HG02981 (cell line): ENCODE data around the gene RPTN.

Source experiments
- ATAC-seq: cut with Tn5 transposase; IDR thresholded peaks from one replicate; pipeline ENCODE4 v1.9.1; 2021; ENCODE audit warnings: mild to moderate bottlenecking, moderate library complexity; ENCODE audit not compliant: unreplicated experiment

The RPTN gene

DNA sequence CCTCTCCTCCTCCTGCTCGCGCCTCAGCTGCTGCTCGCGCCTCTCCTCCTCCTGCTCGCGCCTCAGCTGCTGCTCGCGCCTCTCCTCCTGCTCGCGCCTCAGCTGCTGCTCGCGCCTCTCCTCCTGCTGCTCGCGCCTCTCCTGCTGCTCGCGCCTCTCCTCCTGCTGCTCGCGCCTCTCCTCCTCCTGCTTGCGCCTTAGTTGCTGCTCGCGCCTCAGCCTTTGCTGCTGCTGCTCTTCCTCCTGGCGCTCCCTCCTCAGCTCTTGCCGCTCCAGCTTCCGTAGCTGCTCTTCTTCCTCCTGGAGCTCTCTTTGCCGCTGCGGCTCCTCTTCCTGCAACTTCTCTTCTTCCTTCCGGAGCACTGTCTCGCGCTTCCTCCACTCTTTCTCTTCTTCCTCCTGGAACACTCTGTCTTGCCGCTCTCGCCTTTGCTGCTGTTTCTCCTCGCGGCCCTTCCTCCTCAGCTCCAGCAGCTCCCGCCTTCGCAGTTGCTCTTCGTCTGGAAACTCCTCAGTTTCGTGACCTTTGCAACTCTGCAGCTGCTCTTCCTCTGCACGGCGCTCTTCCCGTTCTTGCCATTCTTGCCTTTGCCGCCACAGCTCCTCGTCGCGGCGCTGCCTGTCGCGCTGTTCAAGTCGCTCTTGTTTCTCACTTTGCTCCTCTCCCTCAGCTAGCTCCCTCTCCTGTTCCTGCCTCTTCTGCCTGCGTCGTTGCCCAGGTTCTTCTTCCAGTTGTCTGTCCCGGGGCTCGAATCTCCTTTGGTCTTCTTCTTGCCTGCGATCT is 46.7 kb downstream of the RPTN start:
- ATAC-seq, result no peak

DNA sequence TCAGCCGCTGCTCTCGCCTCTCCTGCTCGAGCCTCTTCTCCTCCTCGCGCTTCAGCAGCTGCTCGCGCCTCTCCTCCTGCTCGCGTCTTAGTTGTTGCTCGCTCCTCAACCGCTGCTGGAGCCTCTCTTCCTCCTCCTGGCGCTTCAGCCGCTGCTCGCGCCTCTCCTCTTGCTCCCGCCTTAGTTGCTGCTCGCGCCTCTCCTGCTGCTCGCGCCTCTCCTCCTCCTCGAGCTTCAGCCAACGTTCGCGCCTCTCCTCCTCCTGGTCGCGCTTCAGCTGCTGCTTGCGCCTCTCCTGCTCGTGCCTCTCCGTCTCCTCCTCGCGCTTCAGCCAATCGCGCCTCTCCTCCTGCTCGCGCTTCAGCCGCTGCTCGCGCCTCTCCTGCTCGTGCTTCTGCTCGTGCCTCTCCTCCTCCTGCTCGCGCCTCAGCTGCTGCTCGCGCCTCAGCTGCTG is 47.5 kb downstream of the RPTN start:
- ATAC-seq, result no peak

DNA sequence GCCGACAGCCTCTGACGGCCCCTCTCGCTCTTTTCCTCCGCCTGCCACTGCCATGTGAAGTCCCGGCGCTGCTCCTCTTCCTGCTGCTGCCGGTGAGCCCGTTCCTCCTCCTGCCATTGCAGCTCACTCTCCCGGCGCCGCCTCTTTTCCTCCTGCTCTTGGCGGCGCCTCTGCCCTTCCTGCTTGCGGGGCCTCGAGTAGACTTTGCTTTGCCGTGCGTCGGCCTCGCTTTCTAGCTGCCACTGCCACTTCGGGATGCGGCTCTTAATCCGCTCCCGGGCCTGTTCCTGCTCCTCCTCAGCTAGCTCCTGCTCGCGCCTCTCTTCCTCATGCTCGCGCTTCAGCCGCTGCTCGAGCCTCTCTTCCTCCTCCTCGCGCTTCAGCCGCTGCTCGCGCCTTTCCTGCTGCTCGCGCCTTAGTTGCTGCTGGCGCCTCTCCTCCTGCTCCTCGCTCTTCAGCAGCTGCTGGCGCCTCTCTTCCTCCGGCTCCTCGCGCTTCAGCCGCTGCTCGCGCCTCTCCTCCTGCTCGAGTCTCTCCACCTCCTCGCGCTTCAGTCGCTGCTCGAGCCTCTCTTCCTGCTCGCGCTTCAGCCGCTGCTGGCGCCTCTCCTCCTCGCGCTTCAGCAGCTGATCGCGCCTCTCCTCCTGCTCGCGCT is 48.0 kb downstream of the RPTN start:
- no peak for ATAC-seq

DNA sequence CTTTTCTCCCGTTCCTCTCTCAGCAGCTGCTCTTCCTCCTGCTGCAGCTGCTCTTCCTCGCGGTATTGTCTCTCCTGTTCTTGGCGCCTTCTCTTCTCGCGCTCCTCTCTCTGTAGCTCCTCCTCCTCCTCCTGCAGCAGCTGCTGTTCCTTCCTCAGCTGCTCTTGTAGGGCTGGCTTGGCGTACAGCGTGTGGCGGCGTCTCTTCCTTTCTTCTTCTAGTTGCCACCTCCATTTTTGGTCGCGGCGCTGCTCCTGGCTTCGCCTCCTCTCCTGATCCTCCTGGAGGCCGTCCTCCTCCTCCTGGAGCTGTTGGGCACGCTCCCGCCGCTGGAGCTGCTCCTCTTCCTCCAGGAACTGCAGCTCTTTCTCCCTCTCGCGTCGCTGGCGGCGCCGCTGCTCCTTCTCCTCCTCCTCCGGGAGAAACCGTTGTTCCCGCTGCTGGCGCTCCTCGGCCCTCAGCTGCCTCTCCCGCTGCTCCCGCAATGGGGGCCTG is 48.6 kb downstream of the RPTN start:
- no peak for ATAC-seq

DNA sequence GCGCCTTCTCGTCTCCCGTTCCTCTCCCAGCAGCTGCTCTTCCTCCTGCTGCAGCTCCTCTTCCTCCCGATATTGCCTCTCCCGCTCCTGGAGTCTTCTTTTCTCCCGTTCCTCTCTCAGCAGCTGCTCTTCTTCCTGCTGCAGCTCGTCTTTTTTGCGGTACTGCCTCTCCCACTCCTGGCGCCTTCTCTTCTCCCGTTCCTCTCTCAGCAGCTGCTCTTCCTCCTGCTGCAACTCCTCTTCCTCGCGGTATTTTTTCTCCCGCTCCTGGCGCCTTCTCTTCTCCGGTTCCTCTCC is 49.1 kb downstream of the RPTN start:
- no peak for ATAC-seq

DNA sequence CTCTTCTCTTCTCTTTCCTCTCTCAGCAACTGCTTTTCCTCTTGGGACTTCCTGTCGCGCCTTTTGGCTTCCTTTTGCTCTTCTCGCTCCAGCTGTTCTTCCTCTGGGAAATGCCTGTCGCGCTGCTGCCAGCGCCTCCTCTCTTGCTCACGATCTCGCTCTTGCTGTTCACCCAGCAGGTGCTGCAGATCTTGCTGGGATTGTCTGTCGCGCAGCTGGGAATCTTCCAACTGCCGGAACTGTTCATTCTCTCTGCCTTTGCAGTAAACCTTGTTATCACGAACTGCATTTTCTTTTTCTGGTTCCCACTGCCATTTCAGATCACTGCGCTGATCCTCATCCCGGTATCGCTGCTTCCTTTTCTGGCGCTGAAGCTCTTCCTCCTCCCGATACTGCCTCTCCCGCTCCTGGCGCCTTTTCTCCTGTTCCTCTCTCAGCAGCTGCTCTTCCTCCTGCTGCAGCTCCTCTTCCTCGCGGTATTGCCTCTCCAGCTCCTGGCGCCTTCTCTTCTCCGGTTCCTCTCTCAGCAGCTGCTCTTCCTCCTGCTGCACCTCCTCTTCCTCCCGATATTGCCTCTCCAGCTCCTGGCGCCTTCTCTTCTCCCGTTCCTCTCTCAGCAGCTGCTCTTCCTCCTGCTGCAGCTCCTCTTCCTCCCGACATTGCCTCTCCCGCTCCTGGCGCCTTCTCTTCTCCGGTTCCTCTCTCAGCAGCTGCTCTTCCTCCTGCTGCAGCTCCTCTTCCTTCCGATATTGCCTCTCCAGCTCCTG is 49.6 kb downstream of the RPTN start:
- ATAC-seq, result no peak

DNA sequence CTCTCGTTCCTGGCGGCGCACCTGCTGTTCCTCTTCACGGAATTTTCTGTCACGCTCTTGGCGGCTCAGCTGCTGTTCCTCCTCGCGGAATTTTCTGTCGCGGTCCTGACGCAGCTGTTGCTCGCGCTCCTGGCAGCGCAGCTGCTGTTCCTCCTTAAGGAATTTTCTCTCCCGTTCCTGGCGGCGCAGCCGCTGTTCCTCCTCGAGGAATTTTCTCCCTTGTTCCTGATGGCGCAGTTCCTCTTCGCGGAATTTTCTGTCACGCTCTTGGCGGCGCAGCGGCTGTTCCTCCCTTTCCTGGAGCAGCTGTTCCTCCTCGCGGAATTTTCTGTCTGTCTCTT is 50.2 kb downstream of the RPTN start:
- ATAC-seq, result no peak

DNA sequence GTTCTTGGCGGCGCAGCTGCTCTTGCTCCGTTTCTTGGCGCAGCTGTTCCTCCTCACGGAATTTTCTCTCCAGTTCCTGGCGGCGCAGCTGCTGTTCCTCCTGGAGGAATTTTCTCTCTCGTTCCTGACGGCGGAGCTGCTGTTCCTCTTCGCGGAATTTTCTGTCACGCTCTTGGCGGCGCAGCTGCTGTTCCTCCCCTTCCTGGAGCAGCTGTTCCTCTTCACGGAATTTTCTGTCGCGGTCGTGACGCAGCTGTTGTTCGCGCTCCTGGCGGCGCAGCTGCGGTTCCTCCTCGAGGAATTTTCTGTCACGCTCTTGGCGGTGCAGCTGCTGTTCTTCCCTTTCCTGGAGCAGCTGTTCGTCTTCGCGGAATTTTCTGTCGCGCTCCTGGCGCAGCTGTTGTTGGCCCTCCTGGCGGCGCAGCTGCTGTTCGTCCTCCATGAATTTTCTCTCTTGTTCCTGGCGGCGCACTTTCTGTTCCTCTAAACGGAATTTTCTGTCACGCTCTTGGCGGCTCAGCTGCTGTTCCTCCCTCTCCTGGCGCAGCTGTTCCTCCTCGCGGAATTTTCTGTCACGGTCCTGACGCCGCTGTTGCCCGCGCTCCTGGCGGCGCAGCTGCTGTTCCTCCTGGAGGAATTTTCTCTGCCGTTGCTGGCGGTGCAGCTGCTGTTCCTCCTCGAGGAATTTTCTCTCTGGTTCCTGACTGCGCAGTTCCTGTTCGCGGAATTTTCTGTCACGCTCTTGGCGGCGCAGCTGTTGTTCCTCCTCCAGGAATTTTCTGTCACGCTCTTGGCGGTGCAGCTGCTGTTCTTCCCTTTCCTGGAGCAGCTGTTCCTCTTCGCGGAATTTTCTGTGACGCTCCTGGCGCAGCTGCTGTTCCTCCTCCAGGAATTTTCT is 50.8 kb downstream of the RPTN start:
- ATAC-seq, result no peak

DNA sequence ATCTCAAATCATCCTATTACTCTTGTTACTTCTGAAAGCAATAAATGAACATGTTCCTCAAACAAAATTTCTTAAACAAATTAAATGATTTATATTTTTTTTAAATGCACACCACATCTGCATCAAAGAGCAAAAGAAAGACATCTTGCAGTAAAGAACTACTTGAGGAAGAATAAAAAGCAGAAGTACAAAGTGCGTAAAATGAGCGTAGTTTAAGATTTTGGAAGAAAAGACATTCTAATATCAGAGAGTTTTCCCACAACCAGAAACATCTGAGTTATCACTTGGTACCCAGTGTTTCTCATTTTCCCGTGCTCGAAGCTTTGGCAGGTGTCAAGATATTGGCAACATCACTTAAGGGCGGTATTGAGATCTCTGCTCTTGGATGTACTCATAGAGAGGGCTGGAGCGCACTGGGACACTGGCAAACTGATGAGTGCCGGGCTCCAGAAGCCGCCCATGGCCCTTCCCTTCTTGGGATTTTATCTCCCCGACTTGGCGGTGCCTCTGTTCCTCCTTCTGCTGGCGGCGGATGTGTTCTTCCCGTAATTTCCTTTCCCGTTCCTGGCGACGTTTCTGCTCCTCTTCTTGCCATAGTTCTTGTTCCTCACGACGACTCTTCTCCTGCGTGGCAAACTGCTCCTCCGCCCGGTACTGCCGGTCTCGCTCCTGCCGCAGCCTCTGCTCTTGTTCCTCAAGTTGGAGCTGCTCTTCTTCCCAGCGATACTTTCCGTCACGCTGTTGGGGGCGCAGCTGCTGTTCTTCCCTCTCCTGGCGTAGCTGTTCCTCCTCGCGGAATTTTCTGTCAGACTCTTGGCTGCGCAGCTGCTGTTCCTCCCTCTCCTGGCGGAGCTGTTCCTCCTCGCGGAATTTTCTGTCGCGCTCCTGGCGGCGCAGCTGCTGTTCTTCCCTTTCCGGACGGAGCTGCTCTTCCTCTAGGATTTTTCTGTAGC is 51.7 kb downstream of the RPTN start:
- no peak for ATAC-seq

DNA sequence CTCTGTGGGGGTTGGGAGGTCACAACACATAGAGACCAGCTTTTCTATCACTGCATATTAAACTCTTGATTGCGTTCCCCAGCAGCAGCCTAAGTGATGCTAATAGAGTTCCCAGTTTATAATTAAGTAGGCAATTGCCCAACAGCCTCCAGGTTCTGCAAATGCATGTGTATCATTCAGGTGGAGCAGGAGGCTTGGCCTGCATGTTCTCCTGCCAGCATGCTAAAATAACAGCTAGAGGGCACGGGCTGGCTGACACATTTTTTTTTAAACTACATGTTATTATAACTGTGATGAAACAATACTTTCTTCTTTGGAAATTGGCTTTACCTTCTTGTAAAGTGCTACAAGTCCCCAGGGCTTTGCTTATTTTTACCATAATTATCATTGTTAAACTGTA is 54.2 kb downstream of the RPTN start:
- no peak for ATAC-seq
